PFSK-1 (cell line): Measurements from ENCODE around the gene VIPAS39.

ENCODE experiments used
- FOXP2 ChIP-seq: optimal IDR thresholded peaks from 2 replicates; pipeline ENCODE3; 2011; ENCODE audit warnings: borderline replicate concordance, control low read depth, inconsistent platforms; ENCODE audit not compliant: insufficient read depth; ENCODE audit errors: extremely low read length, extremely low read depth
- POLR2AphosphoS5 ChIP-seq: IDR thresholded peaks from 2 replicates; pipeline ENCODE4 v1.6.1; 2012; ENCODE audit warnings: low read depth, mild to moderate bottlenecking, control low read depth, low read length, moderate library complexity
- REST ChIP-seq, 2 experiments: IDR thresholded peaks; 2 replicates each; pipeline versions ENCODE4 v1.6.1 to v1.8.0; 2011 to 2012; ENCODE audit warnings: low read depth in 2 of 2, low read length in 2 of 2, control low read depth in 1 of 2, inconsistent platforms in 1 of 2, mild to moderate bottlenecking in 1 of 2, moderate library complexity in 1 of 2; ENCODE audit not compliant: insufficient read depth in 1 of 2
- SIN3A ChIP-seq: IDR thresholded peaks from 2 replicates; pipeline ENCODE4 v1.6.1; 2012; ENCODE audit warnings: mild to moderate bottlenecking, low read length, moderate library complexity, borderline replicate concordance; ENCODE audit not compliant: insufficient read depth
- TAF1 ChIP-seq: IDR thresholded peaks from 2 replicates; pipeline ENCODE4 v1.6.1; 2012; ENCODE audit warnings: low read length, control low read depth, borderline replicate concordance; ENCODE audit not compliant: insufficient read depth

The VIPAS39 gene

GRCh38 chr14:77424862-77425261 is 32.5 kb downstream of the VIPAS39 start:
- TF ChIP-seq POLR2AphosphoS5 = no peak
- no peak for TF ChIP-seq SIN3A
- no peak for TF ChIP-seq TAF1
- no peak for TF ChIP-seq FOXP2
- TF ChIP-seq REST (IDR thresholded peaks at IDR 0.05; ENCODE audit: insufficient read depth in 1 of 2, low read depth in 2 of 2, low read length in 2 of 2) = no peak

DNA sequence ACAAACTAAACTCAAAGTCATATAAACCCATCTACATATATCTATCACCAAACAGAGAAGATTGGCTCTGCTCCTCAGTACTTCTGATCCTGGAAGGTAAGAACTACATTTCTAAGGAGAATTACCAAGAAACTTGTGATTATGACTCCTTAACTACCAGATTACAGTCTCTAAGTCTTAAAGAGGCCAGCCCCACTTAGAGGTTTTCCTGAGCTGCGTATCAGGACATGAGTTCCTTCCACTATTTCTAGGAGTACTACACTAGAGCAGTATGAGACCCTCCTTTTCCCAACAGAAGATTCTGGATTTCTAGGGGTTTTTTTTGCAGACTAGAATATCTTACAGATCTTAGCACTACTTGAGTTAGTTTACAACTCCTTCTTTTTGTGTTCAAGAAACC is 34.0 kb downstream of the VIPAS39 start, which contains the start of gene NOXRED1:
Gene NOXRED1 (minus strand): TSS at position 101 of the 400 bp plus-strand sequence. CDS start 634 bp downstream, outside the sequence.
- TF ChIP-seq FOXP2 = no peak
- no peak for TF ChIP-seq REST (IDR thresholded peaks at IDR 0.05; ENCODE audit: insufficient read depth in 1 of 2, low read depth in 2 of 2, low read length in 2 of 2)
- TF ChIP-seq TAF1 = no peak
- TF ChIP-seq POLR2AphosphoS5 = no peak

DNA sequence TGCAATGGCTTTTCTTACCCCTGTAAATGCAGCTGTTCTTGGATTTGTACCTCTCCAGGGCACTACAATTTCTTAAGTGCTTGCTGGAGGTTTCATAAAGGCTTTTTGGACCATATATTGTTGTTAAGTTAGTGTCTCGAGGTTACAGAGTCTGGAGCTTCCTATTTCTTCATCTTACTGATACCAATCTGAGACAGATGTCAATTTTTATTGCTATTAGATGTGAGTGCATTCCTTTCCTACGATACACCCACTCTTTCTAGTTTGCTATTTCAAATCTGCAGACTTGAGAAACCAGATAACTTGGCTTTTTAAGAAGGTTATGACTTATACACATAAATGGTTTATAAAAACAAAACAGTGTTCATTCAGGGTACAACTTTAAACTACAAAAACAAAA is 36.2 kb downstream of the VIPAS39 start:
- TF ChIP-seq SIN3A (no peak), REST (IDR thresholded peaks at IDR 0.05; ENCODE audit: insufficient read depth in 1 of 2, low read depth in 2 of 2, low read length in 2 of 2) (no peak), FOXP2 (no peak), POLR2AphosphoS5 (no peak), TAF1 (no peak)

DNA sequence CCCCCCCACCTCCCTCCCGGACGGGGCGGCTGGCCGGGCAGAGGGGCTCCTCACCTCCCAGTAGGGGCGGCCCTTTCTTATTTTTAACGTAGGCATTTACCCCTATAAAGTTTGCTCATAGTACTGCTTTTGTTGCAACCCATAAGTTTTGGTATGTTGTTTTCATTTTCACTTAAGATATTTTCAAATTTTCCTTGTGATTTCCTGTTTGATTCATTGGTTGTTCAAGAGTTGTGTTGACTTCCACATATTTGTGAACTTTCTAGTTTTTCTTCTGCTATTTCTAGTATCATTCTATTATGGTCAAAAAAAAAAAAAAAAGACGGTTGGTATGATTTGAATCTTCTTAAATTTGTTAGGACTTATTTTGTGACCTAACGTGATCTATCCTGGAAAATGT is 40.6 kb downstream of the VIPAS39 start:
- no peak for TF ChIP-seq FOXP2
- no peak for TF ChIP-seq SIN3A
- no peak for TF ChIP-seq POLR2AphosphoS5
- TF ChIP-seq TAF1 = no peak
- no peak for TF ChIP-seq REST (IDR thresholded peaks at IDR 0.05; ENCODE audit: insufficient read depth in 1 of 2, low read depth in 2 of 2, low read length in 2 of 2)

DNA sequence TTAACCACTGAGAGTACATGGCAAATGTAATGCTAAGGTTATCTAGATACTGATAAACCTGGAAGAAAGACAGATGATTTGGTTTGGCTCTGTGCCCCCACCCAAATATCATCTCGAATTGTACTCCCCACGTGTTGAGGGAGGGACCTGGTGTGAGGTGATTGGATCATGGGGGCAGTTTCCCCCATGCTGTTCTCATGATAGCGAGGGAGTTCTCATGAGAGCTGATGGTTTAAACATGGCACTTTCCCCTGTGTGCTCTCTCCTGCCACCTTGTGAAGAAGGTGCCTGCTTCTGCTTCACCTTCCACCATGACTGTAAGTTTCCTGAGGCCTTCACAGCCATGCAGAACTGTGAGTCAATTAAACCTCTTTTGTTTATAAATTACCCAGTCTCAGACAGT is 48.3 kb downstream of the VIPAS39 start:
- TF ChIP-seq FOXP2 (no peak), REST (IDR thresholded peaks at IDR 0.05; ENCODE audit: insufficient read depth in 1 of 2, low read depth in 2 of 2, low read length in 2 of 2) (no peak)
